Cardiac fibroblast (primary cell): ENCODE results near the gene GOT1.

Experiments
- DNase-seq, 2 donors: peaks; one replicate each; pipeline versions ENCODE4 v3.0.0 to v3.0.0-alpha.2; 2010; ENCODE audit warnings: low read depth in 2 of 2
- H3K4me3 ChIP-seq, 2 donors: replicated peaks in 1 of 2; 1 replicate in 1 of 2; 2 replicates in 1 of 2; pipeline ENCODE4 v1.5.1; 2011; ENCODE audit warnings: low read depth in 2 of 2, low read length in 2 of 2, mild to moderate bottlenecking in 2 of 2, moderate library complexity in 1 of 2
- TF ChIP-seq, protein P1 (sequence below): IDR thresholded peaks from one replicate; pipeline ENCODE4 v1.5.1; 2011; ENCODE audit warnings: low read depth, mild to moderate bottlenecking, low read length, inconsistent platforms

The GOT1 gene

DNA sequence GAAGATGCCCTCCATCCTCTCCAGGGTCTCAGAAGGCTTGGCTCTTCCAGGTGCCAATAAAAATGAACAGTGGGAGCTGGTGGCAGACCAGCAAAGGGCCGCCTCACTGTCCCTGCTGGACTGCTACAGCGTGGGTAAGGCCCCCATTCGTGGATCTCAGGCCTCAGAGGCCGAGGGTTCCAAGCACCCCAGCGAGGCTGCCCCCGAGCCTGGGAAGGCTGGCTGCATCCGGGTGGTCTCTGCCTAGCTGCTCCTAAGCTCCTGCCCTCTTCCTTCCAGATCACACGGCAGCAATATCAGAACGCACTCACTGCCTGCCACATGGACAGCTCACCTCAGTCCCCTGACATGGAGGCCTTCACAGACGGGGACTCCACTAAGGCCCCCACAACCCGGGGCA is 42.9 kb downstream of the GOT1 start:
- TF ChIP-seq, protein P1, sequence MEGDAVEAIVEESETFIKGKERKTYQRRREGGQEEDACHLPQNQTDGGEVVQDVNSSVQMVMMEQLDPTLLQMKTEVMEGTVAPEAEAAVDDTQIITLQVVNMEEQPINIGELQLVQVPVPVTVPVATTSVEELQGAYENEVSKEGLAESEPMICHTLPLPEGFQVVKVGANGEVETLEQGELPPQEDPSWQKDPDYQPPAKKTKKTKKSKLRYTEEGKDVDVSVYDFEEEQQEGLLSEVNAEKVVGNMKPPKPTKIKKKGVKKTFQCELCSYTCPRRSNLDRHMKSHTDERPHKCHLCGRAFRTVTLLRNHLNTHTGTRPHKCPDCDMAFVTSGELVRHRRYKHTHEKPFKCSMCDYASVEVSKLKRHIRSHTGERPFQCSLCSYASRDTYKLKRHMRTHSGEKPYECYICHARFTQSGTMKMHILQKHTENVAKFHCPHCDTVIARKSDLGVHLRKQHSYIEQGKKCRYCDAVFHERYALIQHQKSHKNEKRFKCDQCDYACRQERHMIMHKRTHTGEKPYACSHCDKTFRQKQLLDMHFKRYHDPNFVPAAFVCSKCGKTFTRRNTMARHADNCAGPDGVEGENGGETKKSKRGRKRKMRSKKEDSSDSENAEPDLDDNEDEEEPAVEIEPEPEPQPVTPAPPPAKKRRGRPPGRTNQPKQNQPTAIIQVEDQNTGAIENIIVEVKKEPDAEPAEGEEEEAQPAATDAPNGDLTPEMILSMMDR: no peak
- no peak overlapping the region for H3K4me3 ChIP-seq
- no peak for DNase-seq

DNA sequence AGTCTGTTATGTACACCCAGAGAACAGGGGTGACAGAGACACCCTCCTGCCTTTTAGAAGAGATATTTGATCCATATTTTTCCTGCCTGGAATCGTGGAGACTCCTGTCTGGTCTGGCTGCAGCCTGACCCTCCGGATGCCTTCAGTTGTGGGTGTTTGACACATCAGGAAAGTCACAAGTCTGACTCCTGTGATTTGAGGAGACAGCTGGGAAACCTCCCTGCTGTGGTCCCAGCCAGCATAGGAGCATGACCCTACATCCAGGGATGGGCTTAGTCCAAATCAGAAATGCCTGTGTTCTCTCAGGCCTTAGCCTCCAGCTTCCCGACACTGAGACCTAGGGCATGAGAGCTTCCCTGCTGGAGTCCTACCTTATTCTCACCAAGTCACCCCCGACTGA is 43.4 kb downstream of the GOT1 start:
- no peak for DNase-seq
- TF ChIP-seq, protein P1: no peak

DNA sequence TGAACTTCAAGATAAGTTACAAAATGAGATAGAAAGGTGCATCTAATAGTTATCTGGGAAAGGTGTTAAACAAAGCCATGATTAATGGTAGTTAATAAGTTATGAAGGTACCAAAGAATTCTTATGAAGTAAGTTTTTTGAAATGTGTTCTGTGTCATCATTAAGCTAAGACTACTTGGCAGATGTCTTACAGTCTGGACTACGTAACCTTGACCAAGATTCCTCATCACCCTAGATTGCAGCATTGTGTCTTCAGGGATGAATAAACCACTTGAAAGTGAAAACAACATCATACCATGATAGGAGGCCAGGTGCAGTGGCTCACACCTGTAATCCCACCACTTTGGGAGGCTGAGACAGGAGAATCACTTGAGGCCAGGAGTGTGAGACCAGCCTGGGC is 48.2 kb downstream of the GOT1 start:
- TF ChIP-seq, protein P1: no peak
- H3K4me3 ChIP-seq: no peak overlapping the region
- DNase-seq: no peak

More for the DNA sequence above, 43.4 kb downstream of the GOT1 start:
- H3K4me3 ChIP-seq: no peak overlapping the region

DNA sequence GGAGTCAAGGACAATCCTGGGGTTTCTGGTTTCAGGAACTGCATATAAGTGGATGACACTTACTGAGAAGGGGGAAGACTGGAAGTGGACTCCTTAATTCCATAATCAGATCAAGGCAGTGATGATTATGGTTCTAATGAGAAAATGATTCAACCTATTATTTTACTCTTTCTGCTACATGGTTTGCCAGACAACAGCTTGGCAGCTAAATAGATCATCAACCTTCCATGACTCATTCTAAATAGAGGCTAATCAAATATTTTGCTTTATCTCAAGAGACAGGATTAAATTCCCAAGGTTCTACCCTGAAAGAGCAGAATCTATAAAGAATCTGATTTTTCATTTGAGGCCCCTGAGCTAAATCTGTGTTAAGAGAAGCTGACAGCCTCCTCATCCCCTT is 55.0 kb downstream of the GOT1 start:
- no peak for DNase-seq

DNA sequence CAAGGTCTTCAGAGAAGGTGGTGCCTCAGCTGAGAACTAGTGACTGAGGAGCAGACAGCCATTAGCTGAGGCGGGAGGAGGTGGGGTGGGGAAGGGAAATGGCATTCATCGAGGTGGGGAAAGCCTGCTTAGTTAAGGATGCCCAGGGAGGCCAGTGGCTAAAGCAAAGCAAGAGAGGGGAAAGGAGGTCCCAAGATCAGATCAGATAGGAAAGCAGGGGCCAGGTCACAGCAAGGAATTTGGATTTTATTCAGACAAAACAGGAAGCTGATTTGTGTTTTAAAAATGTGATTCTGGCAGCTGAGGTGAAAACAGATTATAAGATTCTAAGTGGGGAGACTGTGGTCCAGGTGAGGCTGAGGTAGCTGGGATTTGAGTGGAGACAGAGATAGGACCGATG is 55.5 kb downstream of the GOT1 start:
- TF ChIP-seq, protein P1: no peak
- no peak overlapping the region for H3K4me3 ChIP-seq
- no peak for DNase-seq

More for the DNA sequence above, 55.0 kb downstream of the GOT1 start:
- H3K4me3 ChIP-seq: no peak overlapping the region
- TF ChIP-seq, protein P1: no peak

DNA sequence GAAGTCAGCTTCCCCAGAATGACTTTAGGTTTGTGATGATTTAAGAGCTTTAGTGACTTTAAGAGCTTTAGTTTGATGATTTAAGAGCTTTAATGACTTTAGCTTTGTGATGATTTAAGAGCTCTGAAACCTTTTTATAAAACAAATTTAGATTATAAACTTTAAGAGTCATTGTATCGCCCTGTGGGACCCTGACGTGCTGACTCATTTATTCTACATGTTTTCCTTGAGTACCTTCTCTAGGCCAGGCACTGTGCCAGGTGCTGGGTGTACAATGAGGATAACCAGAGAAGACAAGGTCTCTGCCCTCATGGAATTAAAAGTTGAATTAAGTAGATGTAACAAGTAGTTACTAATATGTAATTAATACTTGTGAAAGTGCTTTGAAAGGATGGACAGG is 55.9 kb downstream of the GOT1 start:
- TF ChIP-seq, protein P1: no peak
- no peak overlapping the region for H3K4me3 ChIP-seq
- DNase-seq: peak; percentile 31 to 56

DNA sequence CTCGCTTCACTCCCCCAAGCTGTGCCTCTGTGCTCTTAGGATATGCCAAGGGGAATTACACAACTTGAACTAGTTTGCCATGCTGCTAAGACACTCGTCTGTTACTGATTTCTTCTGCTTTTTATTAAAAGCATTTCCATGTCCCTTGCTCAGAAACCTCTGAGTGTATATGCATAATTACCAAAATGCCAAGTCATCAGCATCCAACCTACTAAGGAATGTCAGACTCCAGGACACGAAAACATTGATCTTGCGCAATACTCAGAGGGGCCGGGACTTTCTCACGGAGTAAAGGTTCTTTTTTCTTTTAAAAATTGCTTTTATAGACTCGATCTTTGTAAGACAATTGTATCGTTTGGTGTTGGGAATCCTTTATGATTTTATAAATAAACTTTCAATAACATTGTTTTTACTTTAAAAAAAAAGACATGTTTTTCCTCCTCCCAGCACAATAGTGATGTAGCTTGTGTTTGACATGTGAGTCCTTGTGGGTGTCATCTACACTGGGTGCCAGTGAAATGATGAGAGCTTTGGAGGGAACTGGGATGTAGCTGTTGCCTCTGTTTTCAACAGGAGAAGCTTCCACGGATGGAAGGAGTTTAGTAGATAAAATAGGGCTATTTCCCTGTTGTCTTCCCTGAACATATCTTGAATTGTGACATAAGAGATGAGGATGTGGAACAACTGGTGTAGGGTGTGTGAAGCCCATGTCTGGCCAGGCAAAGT is 57.7 kb downstream of the GOT1 start:
- DNase-seq: peak; percentile 71 to 72
- no peak overlapping the region for H3K4me3 ChIP-seq
- TF ChIP-seq, protein P1: no peak
